T-cell (primary cell): ENCODE data around the gene TARS1. TPM values are rescaled to one million over a fixed set of nuclear protein-coding genes. Genes with fewer than 3 reads are reported as not detected.

Experiments
- ATAC-seq, 4 experiments: fragments of 200-7000 bp in 3 of 4; fragments of 150-1000 bp in 1 of 4; cut with Tn5 transposase; replicated peaks in 1 of 4; 1 replicate in 3 of 4; 2 replicates in 1 of 4; pipeline ENCODE4 v1.10.0; 2021; ENCODE audit warnings: moderate library complexity in 3 of 4, mild to moderate bottlenecking in 2 of 4, moderate number of reproducible peaks in 1 of 4
- CTCF ChIA-PET, 2 donors: fragments of 300-600 bp; sonication (Branson Sonifier 250); formaldehyde crosslinking; loops; one replicate each; lab custom pipeline; 2022; ENCODE audit warnings: antibody characterized with exemption in 2 of 2; lab: Charles Lee
- POLR2A ChIA-PET, 2 donors: fragments of 300-600 bp; sonication (Branson Sonifier 250); formaldehyde crosslinking; loops; one replicate each; lab custom pipeline; 2022; ENCODE audit warnings: antibody characterized with exemption in 2 of 2; lab: Charles Lee
- DNase-seq, 35 experiments: peaks; one replicate each; pipeline versions ENCODE4 v3.0.0 to v3.0.0-alpha.2; 2013 to 2023
- H3K27ac ChIP-seq: one replicate; pipeline ENCODE4 v1.5.1; 2013; ENCODE audit warnings: low read length
- H3K27me3 ChIP-seq, 2 experiments: replicated peaks in 1 of 2; 1 replicate in 1 of 2; 2 replicates in 1 of 2; pipeline versions ENCODE4 v1.6.1 to v1.7.0; 2013; ENCODE audit warnings: low read length in 1 of 2, mixed read lengths in 1 of 2; ENCODE audit not compliant: control insufficient read depth in 2 of 2, insufficient read depth in 2 of 2; ENCODE audit errors: extremely low read depth in 1 of 2
- H3K36me3 ChIP-seq, 2 donors: 1 replicate in 1 of 2; 2 replicates in 1 of 2; pipeline versions ENCODE4 v1.6.1 to v1.7.0; 2013; ENCODE audit warnings: low read length in 1 of 2; ENCODE audit not compliant: control insufficient read depth in 2 of 2, insufficient read depth in 1 of 2; ENCODE audit errors: extremely low read depth in 1 of 2
- H3K4me1 ChIP-seq, 2 experiments: 1 replicate in 1 of 2; 2 replicates in 1 of 2; pipeline versions ENCODE4 v1.6.1 to v1.7.0; 2013; ENCODE audit warnings: low read length in 2 of 2, mixed read lengths in 1 of 2; ENCODE audit not compliant: insufficient read depth in 2 of 2, control insufficient read depth in 1 of 2; ENCODE audit errors: extremely low read depth in 1 of 2
- H3K4me3 ChIP-seq, 2 donors: 1 replicate in 1 of 2; 2 replicates in 1 of 2; pipeline versions ENCODE4 v1.5.1 to v1.7.0; 2013; ENCODE audit warnings: mild to moderate bottlenecking in 2 of 2, low read length in 1 of 2, moderate library complexity in 1 of 2; ENCODE audit not compliant: control insufficient read depth in 1 of 2; ENCODE audit errors: extremely low read depth in 1 of 2
- H3K9me3 ChIP-seq: 2 replicates; pipeline ENCODE4 v1.7.0; 2013
- H3K27ac Mint-ChIP-seq, 2 donors: one replicate each; pipeline ENCODE4 v1.8.0; 2020 to 2021; ENCODE audit warnings: mild to moderate bottlenecking in 2 of 2, mixed read lengths in 2 of 2
- H3K27me3 Mint-ChIP-seq, 2 donors: one replicate each; pipeline ENCODE4 v1.8.0; 2021 to 2022; ENCODE audit warnings: mixed read lengths in 2 of 2
- H3K36me3 Mint-ChIP-seq: one replicate; pipeline ENCODE4 v1.8.0; 2021; ENCODE audit warnings: mixed read lengths
- H3K4me1 Mint-ChIP-seq, 3 donors: one replicate each; pipeline ENCODE4 v1.8.0; 2020 to 2022; ENCODE audit warnings: mixed read lengths in 3 of 3, mild to moderate bottlenecking in 1 of 3
- H3K4me3 Mint-ChIP-seq, 3 donors: one replicate each; pipeline ENCODE4 v1.8.0; 2020 to 2022; ENCODE audit warnings: mild to moderate bottlenecking in 3 of 3, mixed read lengths in 3 of 3, moderate library complexity in 3 of 3
- H3K9me3 Mint-ChIP-seq, 3 donors: one replicate each; pipeline ENCODE4 v1.8.0; 2020 to 2022; ENCODE audit warnings: mixed read lengths in 3 of 3
- WGBS: methylation state at CpG from one replicate; pipeline ENCODE4 v1.1.5; 2013; ENCODE audit warnings: missing lambda C conversion rate; ENCODE audit not compliant: insufficient coverage; 5-methylcytosine and 5-hydroxymethylcytosine counted together
- total RNA-seq, 35 experiments: library from RNA in 6 of 35; stranded (reverse) in 6 of 35; fragments of 120-200 nt in 1 of 35; gene quantifications; one replicate each; pipeline versions ENCODE4 v1.2.1 to v1.2.4 and lab custom pipeline; 2013 to 2026

Gene TARS1
- total RNA-seq, 5 donors from 2014 or later (not counting 1 experiment from before 2014, with no cell fraction given): 26.7 to 134 (median 119) TPM

- no peaks in the 10 kb centered on the region for H3K36me3 Mint-ChIP-seq
- H3K27me3 Mint-ChIP-seq: peaks cover 4 to 8% of the 10 kb centered on the region in 2 donors
- H3K4me1 Mint-ChIP-seq: no peaks in the 10 kb centered on the region
- no peak for DNase-seq
- Histone ChIP-seq H3K27ac (no peak overlapping the region), H3K4me1 (no peaks in the 10 kb centered on the region), H3K27me3 (no peaks in the 10 kb centered on the region), H3K9me3 (no peaks in the 10 kb centered on the region), H3K36me3 (no peaks in the 10 kb centered on the region), H3K4me3 (no peak overlapping the region)
- ChIA-PET POLR2A (no interaction called here), CTCF (no interaction called here)
- H3K9me3 Mint-ChIP-seq: peaks cover 0 to 4% (median 0%) of the 10 kb centered on the region in 3 donors
- no peak overlapping the region for H3K27ac Mint-ChIP-seq
- H3K4me3 Mint-ChIP-seq: no peak overlapping the region
- no peak for ATAC-seq
- WGBS: no CpG with 5 or more reads among the region's 7 CpGs
Observed at GRCh38 chr5:33409435-33410170, 31.2 kb upstream of the TARS1 start.

GRCh38 chr5:33410221-33410620 lies 30.5 kb upstream of the TARS1 start:
- Mint-ChIP-seq H3K9me3 (no peaks in the 10 kb centered on the region), H3K4me1 (no peaks in the 10 kb centered on the region), H3K27ac (no peak overlapping the region), H3K27me3 (peaks cover 4 to 12% of the 10 kb centered on the region in 2 donors), H3K36me3 (no peaks in the 10 kb centered on the region), H3K4me3 (no peak overlapping the region)
- Histone ChIP-seq H3K4me3 (no peak overlapping the region), H3K36me3 (no peaks in the 10 kb centered on the region), H3K27me3 (no peaks in the 10 kb centered on the region), H3K4me1 (no peaks in the 10 kb centered on the region), H3K27ac (no peak overlapping the region), H3K9me3 (no peaks in the 10 kb centered on the region)
- no CpG with 5 or more reads among the region's 1 CpG for WGBS
- ChIA-PET POLR2A (no interaction called here), CTCF (no interaction called here)
- no peak for DNase-seq
- ATAC-seq: no peak

GRCh38 chr5:33411498-33411897 lies 29.3 kb upstream of the TARS1 start:
- Mint-ChIP-seq H3K27me3 (peaks cover 4 to 12% of the 10 kb centered on the region in 2 donors), H3K9me3 (no peaks in the 10 kb centered on the region), H3K4me3 (no peak overlapping the region), H3K36me3 (no peaks in the 10 kb centered on the region), H3K27ac (no peak overlapping the region), H3K4me1 (no peaks in the 10 kb centered on the region)
- Histone ChIP-seq H3K36me3 (no peaks in the 10 kb centered on the region), H3K27ac (no peak overlapping the region), H3K27me3 (no peaks in the 10 kb centered on the region), H3K9me3 (no peaks in the 10 kb centered on the region), H3K4me3 (no peak overlapping the region), H3K4me1 (no peaks in the 10 kb centered on the region)
- POLR2A ChIA-PET: no interaction called here
- DNase-seq (no peak), ATAC-seq (no peak)
- WGBS: no CpG with 5 or more reads among the region's 1 CpG
- CTCF ChIA-PET: interaction anchor here in 1 of 2 donors (0.6 kb wide), 1 partner anchor 878 kb away, joined by 3 read pairs; no protein-coding TSS in a partner anchor

- Histone ChIP-seq H3K4me1 (no peaks in the 10 kb centered on the region), H3K4me3 (no peak overlapping the region), H3K27me3 (no peaks in the 10 kb centered on the region), H3K36me3 (no peaks in the 10 kb centered on the region), H3K27ac (no peak overlapping the region), H3K9me3 (no peaks in the 10 kb centered on the region)
- Mint-ChIP-seq H3K4me3 (no peak overlapping the region), H3K9me3 (no peaks in the 10 kb centered on the region), H3K4me1 (no peaks in the 10 kb centered on the region), H3K36me3 (no peaks in the 10 kb centered on the region), H3K27me3 (peaks cover 4 to 10% of the 10 kb centered on the region in 2 donors), H3K27ac (no peak overlapping the region)
- ChIA-PET CTCF (no interaction called here), POLR2A (no interaction called here)
- DNase-seq (no peak), ATAC-seq (no peak)
- no CpG with 5 or more reads among the region's 4 CpGs for WGBS
Observed at GRCh38 chr5:33415811-33416354, 24.9 kb upstream of the TARS1 start.

- ATAC-seq (no peak), DNase-seq (no peak)
- POLR2A ChIA-PET: no interaction called here
- Mint-ChIP-seq H3K36me3 (no peaks in the 10 kb centered on the region), H3K4me1 (no peaks in the 10 kb centered on the region), H3K27ac (no peak overlapping the region), H3K27me3 (peaks cover 4 to 10% of the 10 kb centered on the region in 2 donors), H3K4me3 (no peak overlapping the region), H3K9me3 (no peaks in the 10 kb centered on the region)
- H3K9me3 ChIP-seq: no peaks in the 10 kb centered on the region
- H3K4me1 ChIP-seq: no peaks in the 10 kb centered on the region
- no peaks in the 10 kb centered on the region for H3K27me3 ChIP-seq
- CTCF ChIA-PET: no interaction called here
- no peaks in the 10 kb centered on the region for H3K36me3 ChIP-seq
- no peak overlapping the region for H3K27ac ChIP-seq
- no peak overlapping the region for H3K4me3 ChIP-seq
Observed at GRCh38 chr5:33417632-33418031, 23.1 kb upstream of the TARS1 start.

- DNase-seq (no peak), ATAC-seq (no peak)
- no peaks in the 10 kb centered on the region for H3K4me1 ChIP-seq
- no peaks in the 10 kb centered on the region for H3K27me3 ChIP-seq
- H3K9me3 ChIP-seq: no peaks in the 10 kb centered on the region
- Mint-ChIP-seq H3K36me3 (no peaks in the 10 kb centered on the region), H3K4me3 (no peak overlapping the region), H3K27me3 (no peaks in the 10 kb centered on the region), H3K9me3 (no peaks in the 10 kb centered on the region), H3K27ac (no peak overlapping the region), H3K4me1 (no peaks in the 10 kb centered on the region)
- no CpG with 5 or more reads among the region's 5 CpGs for WGBS
- ChIA-PET POLR2A (no interaction called here), CTCF (no interaction called here)
- H3K36me3 ChIP-seq: no peaks in the 10 kb centered on the region
- no peak overlapping the region for H3K4me3 ChIP-seq
- H3K27ac ChIP-seq: no peak overlapping the region
Observed at GRCh38 chr5:33420946-33421345, 19.8 kb upstream of the TARS1 start.
